HG02588 (cell line): Measurements from ENCODE around the gene PTBP3.
"Not testable (repeated sequence)": the region's sequence is repeated elsewhere in the genome, so short reads cannot be mapped to it uniquely, and the experiment has no call there.

Source experiments
- ATAC-seq: cut with Tn5 transposase; IDR thresholded peaks from one replicate; pipeline ENCODE4 v1.9.1; 2021; ENCODE audit warnings: mild to moderate bottlenecking, moderate library complexity; ENCODE audit not compliant: unreplicated experiment

Gene PTBP3

DNA sequence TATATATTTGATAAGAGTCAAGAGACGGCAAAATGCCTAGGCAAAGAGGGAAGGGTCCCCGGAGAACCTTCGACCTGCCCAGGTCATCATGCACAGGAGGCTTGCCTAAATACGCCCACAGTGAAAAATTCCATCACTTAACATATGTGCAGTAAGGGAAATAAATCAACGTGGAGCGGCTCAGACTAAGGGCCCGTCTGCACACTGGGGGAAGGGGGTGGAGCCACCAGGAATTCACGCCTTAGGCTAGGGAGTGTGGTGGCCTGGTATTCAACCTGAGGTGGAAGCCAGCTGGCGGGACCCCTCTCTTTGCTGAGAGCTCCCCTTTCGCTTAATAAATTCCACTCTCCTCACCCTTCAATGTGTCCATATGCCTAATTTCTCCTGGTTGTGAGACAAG is 8.3 kb downstream of the PTBP3 start:
- no peak for ATAC-seq

DNA sequence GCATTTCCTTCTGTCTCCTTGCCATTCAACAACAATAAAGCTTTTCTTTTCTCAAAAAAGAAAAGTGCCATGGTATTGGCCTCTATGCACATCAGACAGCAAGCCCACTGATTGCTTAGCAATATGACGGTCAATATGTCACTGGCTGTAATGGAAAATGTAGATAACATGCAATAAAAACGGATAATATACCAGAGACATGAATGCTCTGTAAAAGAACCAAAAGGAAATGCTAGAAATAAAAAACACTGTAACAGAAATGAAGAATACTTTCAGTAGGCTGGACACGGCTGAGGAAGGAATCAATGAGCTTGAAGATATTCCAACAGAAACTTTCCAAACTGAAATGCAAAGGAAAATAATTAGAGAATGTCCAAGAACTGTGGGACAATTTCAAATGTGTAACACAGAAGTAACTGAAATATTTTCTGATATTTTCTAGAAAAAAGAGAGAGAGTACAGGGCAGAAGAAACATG is 10.0 kb downstream of the PTBP3 start:
- no peak for ATAC-seq

DNA sequence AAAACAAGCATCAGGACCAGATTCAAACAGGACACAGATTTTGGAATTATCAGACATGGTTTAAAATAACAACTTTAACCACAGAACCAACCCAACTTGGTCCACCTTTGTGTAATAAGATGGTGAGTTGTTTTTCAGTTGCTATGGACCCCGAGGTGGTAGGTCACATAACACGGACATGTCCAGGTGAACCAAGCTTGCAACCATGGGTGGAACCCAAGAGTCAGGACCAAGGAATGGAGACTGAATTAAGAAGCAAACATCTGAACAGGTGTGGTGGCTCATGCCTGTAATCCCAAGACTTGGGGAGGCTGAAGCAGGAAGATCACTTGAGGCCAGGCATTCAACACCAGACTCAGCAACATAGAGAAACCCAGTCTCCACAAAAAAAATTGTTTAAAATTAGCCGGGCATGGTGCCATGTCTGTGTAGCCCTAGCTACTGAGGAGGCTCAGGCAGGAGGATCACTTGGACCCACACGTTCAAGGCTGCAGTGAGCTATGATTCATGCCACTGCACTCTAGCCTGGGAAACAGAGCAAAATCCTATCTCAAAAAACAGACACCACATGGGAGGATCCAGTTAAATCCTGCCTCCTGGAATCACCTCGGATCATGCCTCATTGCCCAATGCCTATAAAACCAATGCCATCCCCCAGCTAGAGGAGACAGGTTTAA is 10.6 kb downstream of the PTBP3 start:
- ATAC-seq, result no peak

DNA sequence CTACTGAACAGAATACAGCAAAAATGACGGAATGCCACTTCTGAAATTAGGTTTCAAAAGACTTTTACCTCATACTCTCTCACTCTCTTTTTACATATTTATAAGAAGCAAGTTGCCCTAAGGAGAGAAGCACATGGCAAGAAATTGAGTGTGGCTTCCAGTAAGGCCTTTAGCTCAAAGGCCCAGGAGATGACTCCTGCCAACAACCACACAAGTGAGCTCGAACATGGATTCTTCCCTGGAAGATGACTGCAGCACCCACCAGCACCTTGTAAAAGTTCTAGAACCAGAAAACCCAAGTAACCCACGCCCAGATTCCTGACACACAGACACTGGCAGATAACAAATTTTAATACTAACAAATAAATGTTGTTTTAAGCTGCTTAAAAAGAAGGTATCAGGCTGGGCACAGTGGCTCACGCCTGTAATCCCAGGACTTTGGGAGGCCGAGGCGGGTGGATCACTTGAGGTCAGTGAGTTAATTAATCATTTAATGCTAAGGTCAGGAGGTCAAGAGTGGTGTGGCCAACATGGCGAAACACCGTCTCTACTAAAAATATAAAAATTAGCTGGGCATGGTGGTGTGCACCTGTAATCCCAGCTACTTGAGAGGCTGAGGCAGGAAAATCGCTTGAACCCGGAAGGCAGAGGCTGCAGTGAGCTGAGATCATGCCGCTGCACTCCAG is 17.0 kb downstream of the PTBP3 start:
- ATAC-seq, result no peak

DNA sequence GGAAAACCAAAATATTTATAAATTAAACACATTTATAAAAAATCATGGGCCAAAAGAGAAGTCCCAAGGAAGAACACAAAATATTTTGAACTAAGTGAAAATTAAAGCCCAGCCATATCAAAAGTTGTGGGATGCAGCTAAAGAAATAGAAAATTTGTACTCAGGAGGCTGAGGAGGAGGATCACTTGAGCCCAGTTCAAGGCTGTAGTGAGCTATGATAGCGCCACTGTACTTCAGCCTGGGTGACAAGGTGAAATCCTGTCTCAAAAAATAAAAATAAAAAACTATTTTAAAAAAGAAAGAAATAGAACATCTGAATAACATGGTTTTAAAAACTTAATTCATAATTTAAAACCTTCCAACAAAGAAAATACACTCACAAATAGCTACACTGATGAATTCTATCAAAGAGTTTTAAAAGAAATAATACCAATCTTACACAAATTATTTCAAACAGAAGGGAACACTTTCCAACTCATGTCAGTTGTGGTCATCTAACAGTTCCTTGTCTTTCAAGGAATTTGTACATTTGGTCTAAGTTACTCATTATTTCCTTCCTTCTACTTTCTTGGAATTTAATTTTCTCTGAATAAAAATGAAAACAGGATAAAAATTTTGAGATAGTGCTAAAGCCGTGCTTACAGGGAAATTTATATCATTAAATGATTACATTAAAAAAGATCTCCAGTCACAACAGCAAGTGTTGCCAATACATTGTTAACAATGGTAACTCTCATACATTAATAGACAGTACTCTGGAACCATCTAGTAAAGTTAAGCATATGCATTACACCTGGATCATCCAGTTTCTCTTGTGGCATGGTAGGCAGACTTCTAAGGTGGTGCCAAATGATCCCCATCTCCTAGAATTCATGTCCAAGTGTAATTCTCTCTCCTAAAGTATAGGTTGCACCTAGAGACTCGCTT is 17.8 kb downstream of the PTBP3 start:
- ATAC-seq, result no peak

DNA sequence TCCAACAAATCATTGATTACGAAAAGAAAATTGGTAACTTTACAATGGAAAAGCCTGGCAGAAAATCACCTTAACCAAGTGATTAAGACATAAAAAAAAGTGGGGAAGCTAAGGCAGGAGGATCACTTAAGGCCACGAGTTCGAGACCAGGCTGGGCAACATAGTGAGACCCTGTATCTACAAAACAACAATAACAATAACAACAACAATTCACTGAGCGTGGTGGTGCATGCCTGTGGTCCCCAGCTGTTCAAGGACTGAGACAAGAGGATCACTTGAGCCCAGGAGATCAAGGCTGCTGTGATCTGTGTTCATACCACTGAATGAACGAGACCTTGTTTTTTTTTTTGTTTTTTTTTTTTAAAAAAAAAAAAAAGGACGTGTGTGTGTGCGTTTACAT is 21.3 kb downstream of the PTBP3 start:
- ATAC-seq, result no peak

DNA sequence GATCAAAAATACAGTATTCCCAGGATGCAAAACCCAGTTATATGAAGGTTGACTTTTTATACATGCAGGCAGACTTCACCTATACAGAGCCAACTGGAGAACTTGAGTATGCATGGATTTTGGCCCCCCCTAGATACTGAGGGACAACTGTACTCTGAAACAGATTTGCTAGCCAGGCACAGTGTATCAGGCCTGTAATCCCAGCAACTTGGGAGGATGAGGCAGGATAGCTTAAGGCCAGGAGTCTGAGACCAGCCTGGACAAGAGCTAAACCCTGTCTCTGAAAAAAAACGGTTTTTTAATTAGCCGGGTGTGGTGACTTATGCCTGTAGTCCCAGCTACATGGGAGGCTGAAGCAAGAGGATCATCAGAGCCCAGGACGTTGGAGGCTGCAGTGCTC is 21.9 kb downstream of the PTBP3 start:
- no peak for ATAC-seq

DNA sequence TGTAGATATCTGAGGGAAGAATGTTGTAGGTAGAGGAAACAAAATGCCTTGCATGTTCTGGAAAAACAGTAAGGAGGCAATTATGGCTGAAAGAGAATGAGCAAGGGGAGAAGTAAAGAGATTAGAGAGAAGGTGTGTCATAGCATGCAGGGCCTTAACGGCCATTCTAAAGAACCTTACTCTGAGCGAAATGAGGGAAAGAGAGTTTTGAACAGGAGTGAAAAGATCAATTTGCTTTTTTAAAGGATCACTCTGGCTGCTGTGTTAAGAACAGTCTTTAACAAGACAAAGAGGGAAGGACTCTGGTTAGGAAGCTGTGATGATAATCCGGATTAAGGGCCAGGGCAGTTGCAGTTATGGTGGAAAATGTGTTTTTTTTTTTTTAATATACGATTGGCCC is 22.6 kb downstream of the PTBP3 start:
- no peak for ATAC-seq

DNA sequence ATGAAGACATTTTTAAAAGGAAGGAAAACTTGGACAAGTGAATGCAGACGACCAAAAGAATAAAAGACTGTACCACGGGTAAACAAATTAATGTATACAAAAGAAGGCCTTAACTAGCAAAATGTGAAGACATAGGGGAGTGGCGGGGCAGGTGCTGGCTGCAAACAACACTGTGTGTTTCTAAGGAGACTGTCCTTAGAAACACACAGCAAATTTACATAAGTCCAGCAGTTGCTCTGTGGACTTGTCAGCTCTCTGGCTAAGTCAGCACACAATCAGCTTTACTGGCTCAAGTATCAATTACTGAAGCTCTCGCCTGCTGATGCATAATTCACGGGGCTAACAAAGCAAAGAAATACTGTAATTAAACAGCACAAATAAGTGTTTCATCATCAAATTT is 24.8 kb downstream of the PTBP3 start:
- no peak for ATAC-seq

DNA sequence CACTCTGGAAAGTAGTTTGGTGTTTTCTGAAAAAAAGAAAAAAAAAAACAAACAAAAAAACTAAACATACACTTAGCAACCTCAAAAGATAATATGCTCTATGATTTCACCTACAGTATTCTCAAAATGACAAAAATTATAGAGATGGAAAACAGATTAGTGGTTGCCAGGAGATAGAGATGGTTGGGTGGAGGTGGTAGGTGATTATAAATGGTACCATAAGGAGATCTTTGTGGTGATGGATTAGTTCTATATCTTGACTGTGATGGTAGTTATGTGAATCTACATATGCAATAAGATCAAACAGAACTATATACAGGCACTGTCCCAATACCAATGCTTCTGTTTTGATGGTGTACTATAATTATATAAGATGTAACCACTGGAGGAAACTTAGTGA is 32.0 kb downstream of the PTBP3 start:
- no peak for ATAC-seq

DNA sequence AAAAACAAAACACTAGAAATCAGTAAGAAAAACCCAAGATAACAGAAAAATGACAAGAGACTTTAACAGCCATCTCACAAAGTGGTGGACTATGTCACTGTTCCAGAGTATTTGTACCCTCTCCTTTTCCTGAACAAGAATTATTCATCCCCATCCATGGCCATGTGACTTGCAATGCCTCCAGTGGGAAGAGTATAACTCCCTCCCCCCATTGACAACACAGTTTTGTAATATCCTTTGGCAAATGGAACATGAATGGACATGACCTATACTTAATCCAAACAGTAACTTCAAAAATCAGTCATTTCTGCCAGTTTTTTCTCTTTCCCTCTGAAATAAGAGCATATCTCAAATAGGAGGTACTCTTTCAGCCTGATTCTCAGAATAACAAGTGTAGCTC is 33.9 kb downstream of the PTBP3 start:
- ATAC-seq, result no peak

DNA sequence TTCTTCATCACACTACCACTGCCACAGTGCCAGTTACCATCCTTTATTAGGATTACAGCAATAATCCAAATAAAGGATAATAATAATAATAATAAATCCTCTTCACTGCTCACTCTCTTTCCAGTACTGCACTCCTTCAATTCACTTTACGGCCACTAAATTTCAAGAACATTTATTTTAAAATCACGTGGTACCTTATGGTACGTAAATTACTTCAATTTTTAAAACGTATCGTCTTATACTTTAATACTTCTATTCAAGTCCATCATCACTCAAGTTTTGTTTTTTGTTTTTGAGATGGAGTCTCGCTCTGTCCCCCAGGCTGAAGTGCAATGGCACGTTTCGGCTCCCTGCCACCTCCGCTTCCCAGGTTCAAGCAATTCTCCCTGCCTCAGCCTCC is 36.5 kb downstream of the PTBP3 start:
- ATAC-seq, result no peak

DNA sequence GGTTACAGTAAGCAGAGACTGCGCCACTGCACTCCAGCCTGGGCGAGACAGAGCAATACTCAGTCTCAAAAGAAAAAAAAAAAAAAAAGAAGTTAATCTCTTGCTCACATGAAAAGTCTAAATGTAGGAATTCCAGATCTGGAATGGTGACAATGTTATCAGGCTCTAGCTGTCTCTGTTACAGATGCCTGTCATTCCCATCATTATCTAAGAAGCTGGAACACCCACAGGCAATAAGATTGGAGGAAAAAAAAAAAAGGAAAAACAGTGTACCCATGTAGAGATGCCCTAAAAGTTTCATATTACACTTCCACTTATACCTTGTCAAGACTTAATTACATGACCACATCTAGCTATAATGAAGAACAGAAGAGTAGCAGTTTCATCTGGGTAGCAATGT is 38.2 kb downstream of the PTBP3 start:
- no peak for ATAC-seq

DNA sequence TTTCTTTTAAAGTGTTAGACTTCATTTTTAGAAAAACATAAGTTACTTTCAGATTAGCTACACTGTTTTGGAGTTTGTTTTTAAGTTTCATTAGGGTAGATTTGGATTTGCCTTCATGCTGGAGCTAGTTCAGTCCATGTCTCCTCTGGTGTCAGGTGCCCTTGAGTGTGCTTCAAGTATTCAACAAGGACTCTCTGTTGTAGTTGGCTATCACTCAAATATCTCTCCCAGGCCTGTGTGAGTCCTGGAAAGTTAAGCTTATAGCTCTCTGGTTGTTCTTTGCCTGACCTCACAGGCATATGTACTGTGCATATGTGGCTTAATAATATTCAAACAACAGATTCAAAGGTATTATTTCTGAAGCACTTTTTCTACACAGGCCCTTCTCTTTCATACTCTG is 45.4 kb downstream of the PTBP3 start:
- ATAC-seq, result no peak

DNA sequence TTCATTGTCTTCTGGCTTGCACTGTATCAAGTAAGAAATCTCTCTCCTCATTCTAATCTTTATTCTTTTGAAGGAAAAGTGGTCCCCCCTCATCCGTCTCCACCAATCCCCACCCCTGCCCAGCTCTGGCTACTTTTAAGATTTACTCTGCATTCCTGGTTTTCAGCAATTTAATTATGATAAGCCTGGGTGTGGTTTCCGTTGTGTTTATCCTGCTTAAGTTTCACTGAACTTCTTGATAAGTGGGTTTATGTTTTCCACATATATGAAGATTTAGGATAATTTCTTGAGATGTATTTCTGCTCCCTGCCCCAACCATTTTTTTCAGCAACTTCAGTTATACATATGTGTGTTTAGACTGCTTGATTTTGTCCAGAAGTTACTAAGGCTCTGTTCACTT is 46.5 kb downstream of the PTBP3 start:
- ATAC-seq, result no peak

DNA sequence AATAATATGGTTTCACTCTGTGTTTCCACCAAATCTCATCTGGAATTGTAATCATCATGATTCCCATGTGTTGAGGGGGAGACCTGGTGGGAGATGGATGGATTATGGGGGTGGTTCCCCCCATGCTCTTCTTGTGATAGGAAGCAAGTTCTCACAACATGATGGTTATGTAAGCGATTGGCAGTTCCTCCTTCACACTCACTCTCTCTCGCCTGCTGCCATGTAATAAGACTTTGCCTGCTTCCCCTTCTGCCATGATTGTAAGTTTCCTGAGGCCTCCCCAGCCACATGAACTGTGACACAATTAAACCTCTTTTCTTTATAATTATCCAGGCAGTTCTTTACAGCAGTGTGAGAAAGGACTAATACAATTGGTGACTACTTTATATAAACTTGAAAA is 48.4 kb downstream of the PTBP3 start:
- no peak for ATAC-seq

DNA sequence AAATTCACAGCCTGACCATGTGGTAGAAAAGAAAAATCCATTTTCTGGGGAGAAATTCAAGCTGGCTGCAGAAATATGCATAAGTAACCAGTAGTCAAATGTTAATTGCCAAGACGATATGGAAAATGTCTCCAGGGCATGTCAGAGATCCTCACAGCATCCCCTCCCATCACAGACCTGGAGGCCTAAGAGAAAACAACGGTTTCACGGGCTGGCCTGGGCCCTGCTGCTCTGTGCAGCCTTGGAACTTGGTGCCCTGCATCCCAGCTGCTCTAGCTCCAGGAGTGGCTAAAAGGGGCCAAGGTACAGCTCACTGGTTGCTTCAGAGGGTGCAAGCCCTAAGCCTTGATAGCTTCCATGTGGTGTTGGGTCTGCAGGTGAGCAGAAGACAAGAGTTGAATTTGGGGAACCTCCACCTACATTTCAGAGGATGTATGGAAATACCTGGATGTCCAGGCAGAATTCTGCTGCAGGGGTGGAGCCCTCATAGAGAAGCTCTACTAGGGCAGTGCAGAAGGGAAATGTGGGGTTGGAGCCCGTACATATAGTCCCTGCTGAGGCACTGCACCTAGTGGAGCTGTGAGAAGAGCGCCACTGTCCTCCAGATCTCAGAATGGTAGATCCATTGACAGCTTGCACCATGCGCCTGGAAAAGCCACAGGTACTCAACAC is 49.7 kb downstream of the PTBP3 start:
- no peak for ATAC-seq

DNA sequence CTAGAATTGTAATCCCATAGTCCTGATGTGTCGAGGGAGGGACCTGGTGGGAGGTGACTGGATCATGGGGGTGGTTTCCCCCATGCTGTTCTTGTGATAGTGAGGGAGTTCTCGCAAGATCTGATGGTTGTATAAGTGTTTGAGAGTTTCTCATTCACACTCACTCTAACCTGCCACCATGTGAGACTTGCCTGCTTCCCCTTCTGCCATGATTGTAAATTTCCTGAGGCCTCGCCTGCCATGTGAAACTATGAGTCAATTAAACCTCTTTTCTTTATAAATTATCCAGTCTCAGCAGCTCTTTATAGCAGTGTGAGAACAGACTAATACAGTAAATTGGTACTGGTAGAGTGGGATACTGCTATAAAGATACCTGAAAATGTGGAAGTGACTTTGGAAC is 50.6 kb downstream of the PTBP3 start:
- not testable (repeated sequence) for ATAC-seq

DNA sequence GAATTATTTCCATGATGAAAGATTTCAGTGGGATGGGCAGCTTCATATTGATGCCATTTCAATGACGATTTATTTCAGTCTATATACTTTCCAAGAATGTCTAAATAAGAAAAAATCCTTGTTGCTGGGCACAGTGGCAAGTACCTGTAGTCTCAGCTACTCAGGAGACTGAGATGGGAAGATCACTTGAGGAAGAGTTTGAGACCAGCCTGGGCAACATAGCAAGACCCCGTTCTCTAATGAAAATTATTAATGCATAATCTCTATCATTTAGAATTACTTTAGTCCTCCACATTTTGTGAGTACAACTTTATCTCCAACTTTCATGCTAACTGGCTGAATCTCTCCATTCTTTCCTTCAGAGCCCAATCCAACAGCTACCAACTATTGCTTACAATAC is 52.5 kb downstream of the PTBP3 start:
- no peak for ATAC-seq

DNA sequence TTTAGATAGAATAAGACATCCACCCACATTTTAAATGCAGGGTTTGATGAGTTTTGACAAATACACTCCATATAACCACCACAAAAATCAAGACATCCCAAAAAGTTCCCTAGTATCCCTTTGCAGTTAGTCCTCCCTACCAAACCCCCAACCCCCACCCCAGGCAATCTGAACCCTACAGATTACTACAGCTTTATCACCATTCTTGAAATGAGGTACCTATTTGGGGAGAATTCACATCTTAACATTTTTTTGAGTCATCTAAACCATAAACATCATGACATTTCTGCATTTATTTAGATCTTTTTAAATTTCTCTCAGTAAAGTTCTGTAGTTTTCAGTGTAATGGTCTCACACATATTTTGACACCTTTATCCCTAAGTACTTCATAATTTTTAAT is 53.9 kb downstream of the PTBP3 start:
- no peak for ATAC-seq

DNA sequence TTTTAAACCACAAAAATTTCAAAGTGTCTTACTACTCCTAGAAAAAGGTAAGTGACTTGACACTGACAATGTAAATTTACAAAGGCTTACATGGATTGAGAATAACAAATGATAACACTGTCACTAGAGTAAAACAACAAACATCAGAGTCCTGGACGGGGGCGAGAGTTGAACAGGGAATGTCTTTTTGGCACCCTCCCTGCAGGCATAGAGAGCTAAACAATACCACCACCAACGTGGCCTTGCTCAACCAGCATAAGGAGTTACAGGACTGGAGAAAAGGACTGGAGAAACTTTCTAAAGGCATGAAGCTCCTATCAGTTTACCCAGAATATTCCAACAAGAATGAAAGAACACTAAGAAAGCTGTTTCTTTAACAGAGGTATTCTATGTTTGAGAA is 55.3 kb downstream of the PTBP3 start:
- ATAC-seq, result no peak
